Hematopoietic multipotent progenitor cell treated with erythropoietin and hydrocortisone succinate and interleukin-3 and kit ligand, for 6 days (in vitro differentiated cells): Measurements from ENCODE around the gene MIDN.

ENCODE experiments used
- DNase-seq: peaks from one replicate; pipeline ENCODE4 v3.0.0-alpha.2; 2015

The MIDN gene

DNA sequence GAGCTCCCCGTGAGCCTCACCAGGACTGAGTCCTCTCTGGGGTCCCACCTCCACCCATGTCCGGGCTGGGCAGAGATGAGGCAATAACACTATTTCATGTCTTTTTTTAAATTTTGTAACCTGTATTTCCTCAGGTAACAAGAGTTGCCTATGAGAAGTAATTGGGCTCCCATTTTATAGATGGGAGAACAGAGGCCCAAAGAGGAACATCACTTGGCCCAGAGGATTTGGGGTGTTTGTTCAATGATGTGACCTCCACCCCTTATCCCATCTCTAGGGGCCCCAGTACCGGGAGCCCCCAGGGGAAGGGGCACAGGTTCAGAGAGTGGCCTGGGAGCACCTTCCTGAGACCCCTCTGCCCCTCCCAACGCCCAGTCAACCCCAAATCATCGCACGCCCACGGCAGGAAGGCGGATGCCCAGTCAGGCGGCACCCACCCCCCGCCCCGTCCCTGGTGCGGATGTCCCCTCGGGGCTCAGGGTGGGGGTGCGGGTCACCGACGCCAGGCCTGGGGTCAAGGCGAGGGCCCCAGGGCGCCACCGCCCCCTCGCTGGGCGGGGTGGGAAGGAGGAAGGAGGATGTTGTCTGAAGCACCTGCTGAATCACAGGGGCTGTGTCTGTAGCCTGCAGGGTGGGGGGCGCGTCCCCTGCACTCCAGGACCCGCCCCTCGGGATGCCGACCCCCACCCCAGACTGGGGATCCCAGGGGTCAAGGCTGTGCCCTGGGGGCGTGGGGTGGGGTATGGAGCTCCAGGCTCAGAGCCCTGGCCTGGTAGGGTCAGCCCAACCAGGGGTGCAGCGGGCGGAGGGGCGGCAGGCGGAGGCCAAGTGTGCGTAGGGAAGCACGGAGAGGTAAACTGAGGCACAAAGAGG lies 11.7 kb downstream of the MIDN start:
- DNase-seq: peak; percentile 30

DNA sequence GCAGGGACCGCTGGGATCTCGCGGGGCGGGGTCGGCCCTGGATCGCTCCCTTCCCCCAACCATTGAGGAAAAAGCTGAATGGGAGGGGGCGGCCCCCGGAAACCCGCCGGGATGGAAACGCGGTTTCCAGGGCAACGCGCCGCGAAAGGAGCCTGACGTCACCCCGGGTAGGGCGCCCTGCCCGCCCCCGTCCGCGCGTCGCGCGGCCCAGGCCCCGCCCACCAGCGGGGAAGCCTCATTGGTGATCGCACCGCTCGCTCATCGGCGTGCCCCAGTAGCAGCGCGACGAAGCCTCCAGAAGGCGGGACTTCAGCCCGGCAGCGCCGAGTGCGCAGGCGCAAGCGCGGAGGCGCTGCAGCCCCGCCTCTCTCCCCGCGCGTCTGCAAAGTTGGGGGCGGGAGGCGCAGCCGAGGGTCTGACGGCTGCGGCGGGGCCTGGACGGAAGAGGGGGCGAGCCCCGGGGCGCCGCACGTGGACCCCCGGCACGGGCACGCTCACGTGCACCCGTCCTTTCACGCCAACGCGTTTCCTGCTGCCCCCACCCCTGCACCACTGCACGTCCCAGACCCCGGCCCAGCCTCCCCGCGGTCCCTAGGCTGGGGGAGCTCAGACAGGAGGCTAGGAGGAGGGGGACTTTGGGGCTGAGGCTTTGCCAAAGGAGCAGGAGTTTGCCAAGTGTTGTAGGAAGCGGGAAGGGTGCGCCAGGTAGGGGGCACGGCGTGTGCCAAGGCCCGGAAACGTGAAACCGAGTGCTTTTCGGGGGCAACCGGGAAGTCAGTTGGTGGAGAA lies 12.6 kb downstream of the MIDN start:
- DNase-seq: peak; percentile 97

DNA sequence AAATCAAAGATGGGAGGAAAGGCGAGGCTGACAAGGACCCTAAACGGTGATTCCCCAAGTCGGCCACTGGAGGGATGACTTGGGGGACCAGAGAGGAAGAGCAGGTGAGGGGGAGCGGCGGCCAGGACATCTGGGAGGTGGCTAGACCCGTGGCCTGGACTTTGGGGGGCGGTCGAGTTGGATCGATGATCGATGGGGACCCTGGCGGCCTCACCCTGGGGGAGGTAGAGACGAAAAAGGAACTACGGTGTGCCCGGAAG lies 13.1 kb downstream of the MIDN start:
- DNase-seq: peak; percentile 63

DNA sequence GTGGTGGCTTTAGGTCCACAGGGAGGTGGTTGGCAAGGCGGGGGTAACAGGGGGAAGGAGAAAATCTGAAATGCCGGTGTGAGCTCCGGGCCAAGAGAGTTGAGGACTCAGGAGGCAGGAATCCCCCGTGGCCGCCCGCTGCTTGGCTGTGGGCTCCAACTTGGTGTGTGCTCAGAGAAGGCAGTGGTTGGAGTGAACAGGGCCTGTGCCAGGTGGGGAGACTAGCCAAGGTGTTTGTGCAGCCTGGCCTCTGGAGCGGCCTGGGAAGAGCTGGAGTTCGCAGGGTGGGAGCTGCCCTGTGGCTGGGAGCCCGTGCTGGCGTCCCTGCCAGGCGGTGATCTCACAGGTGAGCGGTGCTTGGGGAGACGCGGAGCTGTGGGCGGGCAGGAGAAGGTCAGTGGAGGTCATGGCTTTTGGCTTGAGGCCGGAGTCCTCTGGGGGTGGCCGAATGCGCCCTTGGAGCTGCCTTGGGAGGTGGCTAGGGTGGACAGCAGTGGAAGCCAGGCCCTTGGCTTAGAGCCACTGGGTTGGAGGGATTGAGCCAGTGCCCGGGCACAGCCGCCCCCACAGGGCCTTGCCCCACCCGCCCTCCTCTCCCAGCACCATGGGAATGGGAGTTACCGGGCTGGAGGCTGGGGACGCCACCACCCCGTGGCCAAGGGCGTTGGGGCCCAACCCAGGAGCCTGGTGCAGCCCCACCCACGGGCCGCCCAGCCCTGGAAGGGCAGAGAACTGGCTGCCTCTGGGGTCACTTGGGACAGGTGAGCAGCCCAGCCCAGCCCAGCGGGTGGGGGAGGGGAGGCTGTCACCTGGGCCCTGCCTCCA lies 13.6 kb downstream of the MIDN start:
- peak; percentile 79 for DNase-seq

DNA sequence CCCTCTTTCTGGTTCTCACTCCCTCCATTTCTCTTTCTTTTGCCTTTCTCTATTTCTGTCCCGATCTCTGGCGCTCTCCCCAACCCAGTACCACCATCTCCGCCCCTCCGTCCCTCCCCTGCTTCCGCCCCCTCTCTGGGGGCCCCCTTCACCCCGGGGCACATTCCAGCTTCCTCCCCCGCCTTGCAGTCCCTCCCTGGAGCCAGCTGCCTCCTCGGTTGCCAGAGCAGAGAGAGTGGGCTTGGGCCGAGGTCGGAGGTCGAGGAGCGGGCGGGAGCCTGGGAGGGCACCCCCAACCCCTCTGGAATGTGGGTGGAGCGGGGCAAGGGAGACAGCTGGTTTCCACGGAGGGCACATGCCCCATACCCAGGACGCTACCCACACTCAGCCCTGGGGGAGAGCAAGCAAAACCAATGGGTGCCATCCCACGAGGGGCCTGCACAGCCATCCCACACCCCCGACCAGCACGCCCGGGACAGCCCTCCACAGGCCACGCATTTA lies 14.3 kb downstream of the MIDN start:
- DNase-seq: no peak

DNA sequence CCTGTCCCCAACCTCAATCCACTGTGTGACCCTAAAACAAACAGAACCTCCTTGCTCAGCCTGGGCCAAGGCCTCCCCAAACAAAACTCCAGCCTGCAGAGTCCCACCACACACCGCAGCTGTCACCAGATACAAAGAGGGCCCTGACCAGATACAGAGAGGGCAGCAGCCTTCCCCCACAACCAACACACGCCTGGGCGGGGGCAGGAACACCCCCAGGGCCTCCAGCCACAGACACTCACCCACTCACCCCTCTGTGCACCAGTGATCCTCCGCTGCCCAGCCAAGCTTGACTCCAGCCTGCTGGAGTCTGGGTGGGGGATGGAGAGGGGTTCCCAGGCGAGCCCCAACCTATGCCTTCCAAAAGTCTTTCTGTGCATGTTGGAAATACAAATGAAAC lies 14.8 kb downstream of the MIDN start:
- peak; percentile 71 for DNase-seq

DNA sequence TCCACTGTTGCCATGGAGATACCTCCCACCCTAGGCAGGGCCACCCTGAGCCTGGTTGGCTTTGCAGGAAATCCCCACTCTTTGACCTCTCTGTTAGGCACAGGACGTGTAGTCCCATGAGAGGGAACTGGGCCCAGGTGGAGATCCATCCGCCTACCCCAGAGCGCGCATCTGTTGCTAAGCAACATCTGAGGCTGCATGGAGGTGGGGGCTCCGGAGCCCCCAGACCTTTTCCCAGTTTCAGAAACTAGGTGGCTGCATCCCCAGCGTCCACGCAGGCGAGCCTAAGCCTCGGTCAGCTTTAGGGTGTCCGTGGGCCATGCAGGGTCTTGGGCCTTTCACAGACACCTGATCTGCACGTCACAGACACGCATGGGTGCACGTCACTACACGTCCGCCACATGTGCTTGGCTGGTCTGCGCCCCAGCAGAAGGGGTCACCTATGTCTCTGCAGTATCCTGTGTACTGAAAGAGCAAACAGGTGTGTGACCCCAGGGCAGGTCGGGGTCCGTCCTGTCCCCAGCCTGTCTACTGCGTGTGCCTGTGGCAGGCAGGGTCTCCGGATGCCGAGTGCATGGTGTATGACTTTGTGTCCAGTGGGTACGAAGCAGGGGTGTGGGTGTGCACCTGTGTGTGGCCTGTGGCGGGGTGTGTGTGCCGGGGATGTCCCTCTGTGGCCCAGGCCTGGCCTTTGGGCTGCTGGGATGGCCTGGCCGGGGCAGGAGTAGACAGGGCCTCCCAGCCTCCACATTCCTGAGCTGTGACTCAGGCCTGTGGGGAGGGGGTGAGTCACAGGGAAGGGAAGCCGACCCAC lies 16.6 kb downstream of the MIDN start:
- DNase-seq: no peak

DNA sequence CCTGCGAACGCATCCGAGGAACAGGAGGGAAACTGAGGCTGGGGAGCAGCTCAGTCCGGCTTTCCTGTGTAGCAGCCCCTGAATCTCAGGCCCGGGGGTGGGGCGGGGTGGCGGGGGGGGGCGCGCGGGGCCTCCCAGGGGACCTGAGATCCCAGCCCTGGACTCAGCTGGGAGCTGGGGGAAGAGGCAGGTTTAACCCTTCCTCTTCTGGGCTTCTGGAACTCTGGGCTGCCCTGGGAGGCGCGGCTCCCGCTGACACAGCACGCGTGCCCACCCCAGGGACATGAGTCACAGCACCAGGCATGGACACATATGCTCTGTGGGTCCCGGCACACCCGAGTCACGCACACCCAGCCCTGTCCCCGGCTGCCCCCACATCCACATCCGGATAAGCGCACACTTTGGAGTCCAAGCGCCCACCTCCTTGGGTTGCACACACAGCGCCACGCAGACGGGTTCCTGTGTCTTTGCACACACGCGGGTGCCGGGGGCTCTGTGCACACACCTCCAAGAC lies 17.3 kb downstream of the MIDN start:
- peak; percentile 70 for DNase-seq

DNA sequence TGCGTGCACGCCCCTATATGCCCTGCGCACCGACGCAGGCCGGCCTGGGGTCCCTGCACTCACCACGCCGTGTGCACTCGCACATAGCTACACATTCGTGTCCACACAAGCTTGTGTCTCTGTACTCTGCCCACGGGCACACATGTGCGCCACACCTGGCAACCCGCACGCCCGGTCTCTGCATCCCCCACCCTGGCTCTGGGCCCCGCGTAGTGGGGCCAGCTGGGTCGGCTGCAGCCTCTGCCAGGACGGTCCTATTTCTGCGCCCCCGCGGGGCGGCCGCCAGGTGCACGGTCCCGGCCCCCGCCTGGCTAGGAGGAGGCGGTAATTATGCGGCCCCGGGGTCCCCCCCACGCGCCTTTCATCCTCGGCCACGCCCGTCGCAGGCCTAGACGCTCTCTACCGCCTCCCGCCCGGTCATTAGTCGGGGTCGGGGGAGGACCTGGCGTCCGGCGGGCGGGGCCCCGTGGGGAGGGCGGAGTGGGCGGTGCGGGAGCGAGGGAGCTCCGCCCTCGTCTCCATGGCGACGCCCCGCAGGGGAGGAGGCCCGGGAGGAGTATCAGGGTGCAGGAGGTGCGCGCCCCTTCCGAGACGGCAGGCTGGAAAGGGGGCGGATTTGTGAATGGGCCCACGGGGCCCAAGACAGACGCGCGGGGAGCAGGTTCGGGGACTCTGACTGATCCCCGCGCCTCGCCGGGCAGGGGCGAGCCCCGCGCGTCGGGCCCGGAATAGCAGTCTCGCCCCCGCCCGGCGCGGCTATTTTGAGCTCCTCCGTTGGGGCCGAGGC lies 17.9 kb downstream of the MIDN start:
- peak; percentile 95 for DNase-seq

DNA sequence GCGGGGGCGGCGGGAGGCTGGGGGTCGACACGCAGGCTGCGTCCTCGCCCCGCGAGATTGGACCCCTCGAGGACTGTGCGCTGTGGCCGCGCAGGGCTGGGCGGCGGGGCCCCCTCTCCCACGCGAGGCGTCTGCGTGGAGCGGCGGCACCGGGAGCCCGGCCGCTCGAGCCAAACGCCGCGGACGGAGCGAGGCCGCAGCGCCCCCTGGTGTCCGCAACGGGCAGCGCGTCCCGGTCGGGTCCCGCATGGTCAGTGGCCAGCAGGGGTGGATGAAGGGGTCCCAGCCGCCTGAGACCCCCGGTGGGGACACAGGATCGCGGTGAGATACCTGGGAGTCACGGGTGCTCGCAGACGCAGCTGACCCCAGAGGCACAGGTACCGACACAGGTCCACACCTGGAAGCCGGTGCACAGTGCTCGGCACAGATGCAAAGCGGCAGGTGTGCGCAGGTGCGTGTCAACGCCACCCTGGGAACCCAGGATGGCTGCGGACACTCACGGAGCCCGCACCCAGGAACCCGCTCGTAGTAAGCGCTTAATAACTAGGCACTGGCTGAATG lies 18.6 kb downstream of the MIDN start:
- DNase-seq: peak; percentile 61

DNA sequence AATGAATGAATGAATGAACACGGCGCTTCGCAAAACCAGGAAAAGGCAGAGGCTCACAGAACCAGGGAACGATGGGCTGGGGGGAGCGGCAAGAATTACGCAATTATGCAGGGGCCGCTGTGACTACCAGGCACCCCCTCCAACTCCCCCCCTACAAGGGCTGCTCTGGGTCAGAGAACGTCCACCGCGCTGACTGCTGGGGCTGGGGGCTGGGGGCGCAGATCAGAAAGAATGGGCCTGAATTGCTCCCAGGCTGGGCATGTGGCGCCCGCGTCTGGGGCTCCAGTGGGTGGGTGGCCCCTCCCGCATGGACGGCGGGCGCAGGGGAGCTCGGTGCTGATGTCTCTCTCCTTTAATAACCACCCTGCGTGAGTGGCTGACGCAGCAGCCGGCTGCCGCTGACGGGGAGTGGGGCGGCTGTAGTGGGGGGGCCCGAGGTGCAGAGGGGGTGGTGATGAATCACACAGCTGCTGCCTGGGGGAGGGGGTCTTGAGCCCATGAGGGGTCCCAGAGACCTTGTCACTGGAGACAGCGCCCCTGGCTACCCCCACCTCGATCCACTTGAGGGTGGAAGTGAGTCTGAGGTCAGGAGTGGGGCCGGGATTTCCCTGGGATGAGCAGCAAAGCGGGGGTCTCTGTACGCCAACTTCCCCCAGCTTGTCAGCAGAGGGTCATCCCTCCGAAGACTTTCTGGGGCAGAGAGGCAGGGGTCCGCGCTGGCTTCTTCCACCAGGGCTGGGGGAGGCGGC lies 19.3 kb downstream of the MIDN start:
- DNase-seq: no peak

DNA sequence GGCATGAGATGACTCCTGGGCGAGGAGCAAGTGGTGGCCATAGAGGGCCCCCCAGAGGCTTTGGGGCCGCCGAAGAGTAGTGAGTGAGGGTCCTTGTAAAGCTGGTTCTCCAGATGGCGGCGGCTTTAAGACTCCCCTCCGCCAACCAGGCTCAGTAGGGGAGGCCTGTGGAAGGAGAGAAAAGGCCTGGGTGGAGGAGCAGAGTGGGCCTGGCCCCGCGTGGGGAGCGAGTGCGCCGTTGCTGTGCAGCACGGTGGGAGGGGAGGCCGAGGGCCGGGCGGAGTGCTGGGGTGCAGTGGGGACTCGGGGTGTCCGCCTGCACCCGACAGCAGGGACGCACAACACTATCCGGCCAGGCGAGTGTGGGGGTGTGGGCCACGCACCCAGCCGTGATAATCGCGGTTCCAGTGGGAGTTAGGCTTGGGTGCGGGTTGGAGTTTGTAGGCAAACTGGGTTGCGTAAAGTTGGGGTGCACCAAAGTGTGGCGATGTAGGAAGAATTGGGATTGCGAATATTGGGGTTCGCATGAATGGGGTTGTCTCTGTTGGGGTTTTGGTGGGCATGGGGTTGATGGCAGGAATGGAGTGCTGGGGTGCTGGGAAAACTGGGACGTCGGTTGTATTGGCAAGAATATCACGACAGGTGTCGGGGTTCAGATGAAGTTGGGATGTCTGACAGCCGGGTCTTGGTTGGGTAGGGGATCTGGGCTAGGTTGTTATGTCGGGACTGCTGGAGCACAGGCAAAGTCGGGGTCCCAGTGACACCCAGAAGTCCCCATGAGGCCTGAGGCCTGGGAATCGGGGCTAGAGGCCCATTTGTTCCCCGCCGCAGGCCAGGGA lies 20.1 kb downstream of the MIDN start:
- no peak for DNase-seq

DNA sequence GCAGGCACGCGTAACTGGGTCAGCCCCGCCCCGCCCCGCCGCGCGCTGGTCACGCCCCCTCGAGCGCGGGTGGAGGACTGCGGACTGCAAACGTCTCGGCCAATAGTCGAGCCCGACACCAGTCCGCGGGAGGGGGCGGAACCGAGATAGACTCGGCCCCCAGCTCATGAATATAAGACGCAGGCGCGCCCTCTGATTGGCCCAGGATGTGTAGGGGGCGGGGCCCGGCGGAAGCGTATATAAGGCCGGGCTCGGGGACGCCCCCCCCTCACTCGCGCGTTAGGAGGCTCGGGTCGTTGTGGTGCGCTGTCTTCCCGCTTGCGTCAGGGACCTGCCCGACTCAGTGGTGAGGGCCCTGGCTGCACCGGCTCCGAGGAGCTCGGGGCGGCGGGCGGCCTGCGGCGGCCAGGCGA lies 20.7 kb downstream of the MIDN start, which contains the start of gene CIRBP:
Gene CIRBP (plus strand): TSS at position 268 of the 413 bp plus-strand sequence. CDS start 1,602 bp downstream, outside the sequence.
- peak; percentile 100 for DNase-seq

DNA sequence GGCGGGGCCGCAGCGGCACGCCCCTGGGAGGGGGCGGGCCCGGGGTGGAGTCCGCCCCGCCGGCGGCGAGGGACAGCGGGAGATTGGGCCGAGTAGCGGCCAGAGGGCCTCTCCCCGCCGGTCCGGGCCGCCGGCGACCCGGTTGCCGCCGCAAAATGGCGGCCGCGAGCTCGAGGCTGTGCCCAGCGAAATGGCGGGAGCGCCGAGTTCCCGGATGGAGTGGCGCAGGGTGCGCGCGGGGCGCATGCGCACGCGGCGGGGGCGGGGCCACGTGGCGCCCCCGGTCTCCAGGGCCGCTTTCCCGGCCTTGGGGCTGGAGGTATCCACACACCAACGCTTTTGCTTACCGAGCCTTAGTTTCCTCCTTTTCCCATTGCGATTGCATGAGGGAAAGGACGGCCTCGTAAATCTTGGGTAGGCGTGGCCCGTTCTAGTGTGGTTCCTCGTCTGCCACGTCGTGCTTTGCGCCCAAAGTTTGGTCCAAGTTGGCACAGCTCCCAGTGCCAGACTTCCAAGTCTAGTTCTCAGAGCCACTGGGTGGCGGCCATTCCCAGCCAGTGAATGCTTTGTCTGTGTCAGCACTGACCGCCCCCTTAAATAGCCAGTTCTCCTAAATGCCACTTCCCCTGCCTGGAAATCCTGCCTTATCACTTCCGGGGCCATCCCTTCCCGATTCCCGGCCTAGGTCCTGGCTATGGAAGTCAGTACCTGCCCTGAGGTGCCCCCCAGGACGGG lies 21.3 kb downstream of the MIDN start:
- peak; percentile 88 for DNase-seq

DNA sequence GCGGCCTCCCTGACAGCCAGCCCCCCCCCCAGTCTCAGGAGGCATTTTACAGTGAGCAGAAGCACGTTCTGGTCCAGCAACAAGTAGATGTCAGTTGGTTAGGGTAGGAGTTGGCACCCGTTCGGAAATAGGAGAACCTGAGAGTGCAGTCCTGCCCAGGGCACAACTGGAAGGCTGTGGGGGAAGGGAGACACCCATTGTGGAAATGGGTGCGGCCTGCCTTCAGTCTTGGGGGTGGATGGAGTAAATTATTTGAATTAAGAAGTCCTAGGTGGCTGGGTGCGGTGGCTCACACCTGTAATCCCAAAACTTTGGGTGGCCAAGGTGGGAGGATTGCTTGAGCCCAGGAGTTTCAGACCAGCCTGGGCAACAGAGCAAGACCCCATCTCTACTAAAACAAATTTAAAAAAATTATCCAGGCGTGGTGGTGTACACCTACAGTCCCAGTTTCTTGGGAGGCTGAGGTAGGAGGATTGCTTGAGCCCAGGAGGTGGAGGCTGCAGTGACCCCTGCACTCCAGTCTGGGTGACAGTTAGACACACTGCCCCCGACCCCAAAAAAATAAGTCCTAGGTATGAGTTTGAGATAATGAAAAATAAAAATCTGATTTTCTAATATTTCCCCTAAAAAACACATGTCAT lies 21.9 kb downstream of the MIDN start:
- peak; percentile 72 for DNase-seq

DNA sequence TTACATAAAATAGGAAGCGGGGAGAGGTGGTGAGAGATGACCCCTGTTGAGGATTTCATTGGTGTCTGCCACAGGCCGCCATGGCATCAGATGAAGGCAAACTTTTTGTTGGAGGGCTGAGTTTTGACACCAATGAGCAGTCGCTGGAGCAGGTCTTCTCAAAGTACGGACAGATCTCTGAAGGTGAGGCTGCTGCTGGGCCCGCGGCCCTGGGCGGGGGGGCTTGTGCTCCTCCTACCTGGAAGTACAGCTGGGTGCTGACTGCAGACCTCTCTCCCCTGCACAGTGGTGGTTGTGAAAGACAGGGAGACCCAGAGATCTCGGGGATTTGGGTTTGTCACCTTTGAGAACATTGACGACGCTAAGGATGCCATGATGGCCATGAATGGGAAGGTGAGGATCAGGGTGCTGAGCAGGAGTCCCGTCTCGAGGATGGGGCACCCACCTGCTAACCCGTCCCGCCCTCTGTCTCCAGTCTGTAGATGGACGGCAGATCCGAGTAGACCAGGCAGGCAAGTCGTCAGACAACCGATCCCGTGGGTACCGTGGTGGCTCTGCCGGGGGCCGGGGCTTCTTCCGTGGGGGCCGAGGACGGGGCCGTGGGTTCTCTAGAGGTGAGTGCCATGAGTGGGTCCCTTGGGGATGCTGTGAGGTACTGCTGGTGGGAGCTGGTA lies 22.6 kb downstream of the MIDN start:
- DNase-seq: no peak
